GM10266 (cell line): ENCODE results near the gene IGSF9B.
A peak's percentile ranks its signal among the peaks of the same experiment; 100 is the strongest.
"Not testable (repeated sequence)": the region's sequence is repeated elsewhere in the genome, so short reads cannot be mapped to it uniquely, and the experiment has no call there.

Experiments
- DNase-seq: peaks from one replicate; pipeline ENCODE4 v3.0.0; 2012; ENCODE audit errors: extremely low spot score
- TF ChIP-seq, protein P1 (sequence below): IDR thresholded peaks from 2 replicates; pipeline ENCODE4 v1.5.1; 2012; ENCODE audit warnings: mild to moderate bottlenecking, low read depth; ENCODE audit not compliant: control insufficient read depth, insufficient read depth; ENCODE audit errors: missing control alignments

IGSF9B gene, protein sequence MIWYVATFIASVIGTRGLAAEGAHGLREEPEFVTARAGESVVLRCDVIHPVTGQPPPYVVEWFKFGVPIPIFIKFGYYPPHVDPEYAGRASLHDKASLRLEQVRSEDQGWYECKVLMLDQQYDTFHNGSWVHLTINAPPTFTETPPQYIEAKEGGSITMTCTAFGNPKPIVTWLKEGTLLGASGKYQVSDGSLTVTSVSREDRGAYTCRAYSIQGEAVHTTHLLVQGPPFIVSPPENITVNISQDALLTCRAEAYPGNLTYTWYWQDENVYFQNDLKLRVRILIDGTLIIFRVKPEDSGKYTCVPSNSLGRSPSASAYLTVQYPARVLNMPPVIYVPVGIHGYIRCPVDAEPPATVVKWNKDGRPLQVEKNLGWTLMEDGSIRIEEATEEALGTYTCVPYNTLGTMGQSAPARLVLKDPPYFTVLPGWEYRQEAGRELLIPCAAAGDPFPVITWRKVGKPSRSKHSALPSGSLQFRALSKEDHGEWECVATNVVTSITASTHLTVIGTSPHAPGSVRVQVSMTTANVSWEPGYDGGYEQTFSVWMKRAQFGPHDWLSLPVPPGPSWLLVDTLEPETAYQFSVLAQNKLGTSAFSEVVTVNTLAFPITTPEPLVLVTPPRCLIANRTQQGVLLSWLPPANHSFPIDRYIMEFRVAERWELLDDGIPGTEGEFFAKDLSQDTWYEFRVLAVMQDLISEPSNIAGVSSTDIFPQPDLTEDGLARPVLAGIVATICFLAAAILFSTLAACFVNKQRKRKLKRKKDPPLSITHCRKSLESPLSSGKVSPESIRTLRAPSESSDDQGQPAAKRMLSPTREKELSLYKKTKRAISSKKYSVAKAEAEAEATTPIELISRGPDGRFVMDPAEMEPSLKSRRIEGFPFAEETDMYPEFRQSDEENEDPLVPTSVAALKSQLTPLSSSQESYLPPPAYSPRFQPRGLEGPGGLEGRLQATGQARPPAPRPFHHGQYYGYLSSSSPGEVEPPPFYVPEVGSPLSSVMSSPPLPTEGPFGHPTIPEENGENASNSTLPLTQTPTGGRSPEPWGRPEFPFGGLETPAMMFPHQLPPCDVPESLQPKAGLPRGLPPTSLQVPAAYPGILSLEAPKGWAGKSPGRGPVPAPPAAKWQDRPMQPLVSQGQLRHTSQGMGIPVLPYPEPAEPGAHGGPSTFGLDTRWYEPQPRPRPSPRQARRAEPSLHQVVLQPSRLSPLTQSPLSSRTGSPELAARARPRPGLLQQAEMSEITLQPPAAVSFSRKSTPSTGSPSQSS (N-terminal part only)

DNA sequence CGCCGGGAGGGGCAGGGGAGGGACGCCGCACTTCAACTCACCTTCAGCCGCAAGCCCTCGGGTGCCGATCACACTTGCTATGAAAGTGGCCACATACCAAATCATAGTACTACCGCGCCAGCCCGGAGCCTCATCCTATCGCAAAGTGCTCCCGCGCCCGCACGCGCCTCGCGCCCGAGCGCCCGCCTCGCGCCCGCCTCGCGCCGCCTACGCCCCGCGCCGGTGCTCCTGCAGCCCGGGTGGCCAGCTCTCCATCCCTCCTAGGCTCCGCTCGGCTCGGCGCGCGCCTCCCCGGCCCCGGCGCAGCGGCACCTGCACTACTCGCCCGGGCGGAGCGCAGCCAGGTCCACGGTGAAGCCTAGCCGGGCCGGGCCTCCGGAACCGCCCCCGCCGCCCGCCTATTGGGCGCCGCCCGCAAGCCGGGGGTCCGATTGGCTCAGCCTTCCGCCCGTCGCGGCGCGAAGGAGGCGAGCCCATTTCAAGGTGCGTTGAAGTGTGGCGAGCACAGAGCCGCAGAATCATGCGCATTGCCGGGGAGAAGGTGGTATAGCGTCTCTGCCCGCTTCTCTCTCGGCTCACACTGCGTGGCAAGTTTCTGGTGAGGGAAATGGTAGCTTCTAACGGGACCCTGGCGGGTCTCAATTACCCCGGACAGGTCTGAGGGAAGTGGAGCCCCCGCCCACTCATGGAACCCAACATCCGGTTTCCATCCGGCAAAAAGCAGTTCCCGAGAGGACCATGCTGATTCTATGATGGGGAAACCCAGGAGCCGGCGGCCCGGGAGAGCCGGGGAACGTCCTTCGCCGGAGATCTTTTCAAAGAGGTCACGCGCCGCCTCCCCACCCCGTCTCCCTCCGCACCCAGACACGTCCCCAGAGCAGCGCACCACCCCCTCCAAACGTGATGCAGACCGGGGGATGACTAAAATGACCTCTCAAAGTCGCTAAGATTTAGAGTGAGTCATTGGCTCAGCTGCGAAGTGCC is at the start of gene IGSF9B:
IGSF9B (minus strand) TSS at position 319 of the 984 bp plus-strand sequence; CDS start at position 105, 214 bp downstream.
- DNase-seq: peak; percentile 99
- TF ChIP-seq, protein P1, sequence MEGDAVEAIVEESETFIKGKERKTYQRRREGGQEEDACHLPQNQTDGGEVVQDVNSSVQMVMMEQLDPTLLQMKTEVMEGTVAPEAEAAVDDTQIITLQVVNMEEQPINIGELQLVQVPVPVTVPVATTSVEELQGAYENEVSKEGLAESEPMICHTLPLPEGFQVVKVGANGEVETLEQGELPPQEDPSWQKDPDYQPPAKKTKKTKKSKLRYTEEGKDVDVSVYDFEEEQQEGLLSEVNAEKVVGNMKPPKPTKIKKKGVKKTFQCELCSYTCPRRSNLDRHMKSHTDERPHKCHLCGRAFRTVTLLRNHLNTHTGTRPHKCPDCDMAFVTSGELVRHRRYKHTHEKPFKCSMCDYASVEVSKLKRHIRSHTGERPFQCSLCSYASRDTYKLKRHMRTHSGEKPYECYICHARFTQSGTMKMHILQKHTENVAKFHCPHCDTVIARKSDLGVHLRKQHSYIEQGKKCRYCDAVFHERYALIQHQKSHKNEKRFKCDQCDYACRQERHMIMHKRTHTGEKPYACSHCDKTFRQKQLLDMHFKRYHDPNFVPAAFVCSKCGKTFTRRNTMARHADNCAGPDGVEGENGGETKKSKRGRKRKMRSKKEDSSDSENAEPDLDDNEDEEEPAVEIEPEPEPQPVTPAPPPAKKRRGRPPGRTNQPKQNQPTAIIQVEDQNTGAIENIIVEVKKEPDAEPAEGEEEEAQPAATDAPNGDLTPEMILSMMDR: no peak

DNA sequence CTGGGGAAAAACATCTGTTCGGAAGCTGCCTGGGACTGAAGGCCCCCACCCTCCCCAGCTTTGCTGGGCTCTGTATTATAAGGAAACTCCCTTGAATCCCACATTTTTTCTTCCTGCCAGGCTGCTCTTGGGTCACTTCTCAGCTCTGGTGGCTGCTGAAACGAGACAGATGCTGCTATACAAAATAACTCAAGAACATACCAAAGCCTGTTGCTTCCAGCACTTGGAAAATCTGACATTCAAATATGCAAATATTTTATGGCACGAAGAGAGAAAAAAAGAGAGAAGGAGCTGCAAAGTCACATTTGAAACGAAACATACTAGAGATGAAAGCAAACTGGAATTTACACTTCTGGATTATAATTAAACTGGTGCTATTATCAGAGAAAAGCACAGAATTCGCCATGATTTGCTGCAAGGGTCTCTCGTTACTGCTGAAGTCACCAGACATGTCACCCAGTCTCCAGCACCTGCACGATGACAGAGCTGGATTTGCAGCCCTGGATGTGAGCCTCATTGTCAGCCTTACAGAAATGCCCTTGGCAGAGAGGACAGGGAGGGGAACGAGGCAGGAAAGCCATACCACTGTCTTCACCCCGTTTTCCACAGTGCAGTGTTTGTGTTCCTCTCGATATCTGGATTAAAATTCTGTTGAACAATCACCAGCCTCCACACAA is 47.9 kb upstream of the IGSF9B start:
- DNase-seq: no peak
- TF ChIP-seq, protein P1: no peak

DNA sequence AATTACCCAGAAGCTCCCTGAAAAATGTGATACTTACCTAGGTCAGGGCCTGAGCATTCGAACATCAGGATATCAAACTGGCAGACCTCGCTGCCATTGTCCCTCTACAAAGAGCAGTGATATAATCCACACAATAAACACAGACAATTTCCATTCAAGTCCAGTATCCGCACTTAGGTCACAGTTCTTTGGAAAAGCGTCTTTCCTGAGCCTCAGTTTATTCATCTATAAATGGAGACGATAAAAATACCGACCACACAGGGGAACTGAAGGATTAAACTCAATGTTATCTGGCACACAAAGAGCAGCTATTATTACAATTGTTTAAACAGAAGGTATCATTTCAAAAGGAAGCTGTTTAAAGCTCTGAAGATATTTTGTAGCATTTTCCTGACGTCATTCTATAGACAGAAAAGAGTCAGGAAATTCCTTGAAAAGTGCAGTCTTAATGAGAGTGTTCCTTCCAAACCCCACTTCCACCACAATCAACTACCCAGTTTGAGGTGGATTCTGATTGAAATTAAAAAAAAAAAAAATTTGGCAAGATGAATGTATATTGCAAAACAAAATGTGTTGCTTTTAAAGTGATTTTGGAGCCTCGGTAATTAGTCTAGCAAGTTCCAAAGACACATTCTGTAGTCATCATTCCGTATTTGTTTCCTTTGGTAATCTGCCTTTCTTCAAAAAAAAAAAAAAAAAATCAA is 47.2 kb upstream of the IGSF9B start:
- DNase-seq: no peak
- TF ChIP-seq, protein P1: no peak

DNA sequence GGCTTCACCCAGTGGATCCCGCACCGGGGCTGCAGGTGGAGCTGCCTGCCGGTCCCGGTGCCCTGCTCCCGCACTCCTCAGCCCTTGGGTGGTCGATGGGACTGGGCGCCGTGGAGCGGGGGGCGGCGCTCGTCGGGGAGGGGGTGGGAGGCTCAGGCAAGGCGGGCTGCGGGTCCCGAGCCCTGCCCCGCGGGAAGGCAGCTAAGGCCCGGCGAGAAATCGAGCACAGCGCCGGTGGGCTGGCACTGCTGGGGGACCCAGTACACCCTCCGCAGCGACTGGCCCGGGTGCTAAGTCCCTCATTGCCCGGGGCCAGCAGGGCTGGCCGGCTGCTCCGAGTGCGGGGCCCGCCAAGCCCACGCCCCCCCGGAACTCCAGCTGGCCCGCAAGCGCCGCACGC is 46.1 kb upstream of the IGSF9B start:
- DNase-seq: not testable (repeated sequence)

DNA sequence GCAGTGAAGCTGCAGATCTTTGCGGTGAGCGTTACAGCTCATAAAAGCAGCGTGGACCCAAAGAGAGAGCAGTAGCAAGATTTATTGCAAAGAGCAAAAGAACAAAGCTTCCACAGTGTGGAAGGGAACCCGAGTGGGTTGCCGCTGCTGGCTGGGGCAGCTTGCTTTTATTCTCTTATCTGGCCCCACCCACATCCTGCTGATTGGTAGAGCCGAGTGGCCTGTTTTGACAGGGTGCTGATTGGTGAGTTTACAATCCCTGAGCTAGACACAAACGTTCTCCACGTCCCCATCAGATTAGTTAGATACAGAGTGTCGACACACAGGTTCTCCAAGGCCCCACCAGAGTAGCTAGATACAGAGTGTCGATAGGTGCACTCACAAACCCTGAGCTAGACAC is 45.6 kb upstream of the IGSF9B start:
- not testable (repeated sequence) for DNase-seq

DNA sequence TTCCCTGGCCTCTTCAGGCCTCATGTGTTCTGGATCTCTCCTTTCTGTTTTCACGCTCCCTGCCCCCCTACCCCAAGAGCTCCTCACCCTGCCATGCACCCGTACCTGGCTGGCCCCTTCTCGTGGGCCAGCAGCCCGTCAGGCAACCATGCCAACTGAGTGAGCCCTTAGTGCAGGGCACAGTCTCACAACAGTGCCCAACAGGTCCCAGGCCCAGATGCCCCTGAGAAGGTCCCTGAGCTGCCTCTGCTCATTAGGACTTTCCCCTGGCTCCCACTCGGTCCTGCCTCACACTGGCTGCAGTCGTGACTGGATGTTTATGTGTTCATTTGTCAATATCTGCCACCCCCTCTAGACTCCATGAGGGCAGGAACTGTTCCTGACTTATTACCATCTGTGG is 44.8 kb upstream of the IGSF9B start:
- TF ChIP-seq, protein P1: no peak
- no peak for DNase-seq

DNA sequence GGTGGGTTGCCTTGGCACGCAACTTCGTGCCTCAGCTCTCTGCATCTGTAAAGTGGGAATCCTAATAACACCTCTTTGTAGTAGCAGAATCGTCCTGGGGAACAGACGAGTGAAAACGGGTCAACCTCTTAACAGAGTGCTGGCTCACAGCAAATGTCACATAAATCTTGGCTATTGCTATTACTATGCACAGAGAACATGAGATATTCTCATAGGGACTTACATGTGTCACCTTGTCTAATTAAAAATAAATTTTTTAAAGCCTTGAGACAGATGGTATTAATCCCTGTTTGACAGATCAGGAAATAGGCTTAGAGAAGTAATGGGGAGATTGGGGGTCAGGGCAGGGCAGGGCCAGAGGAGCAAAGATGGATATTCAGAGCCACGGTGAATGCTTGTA is 44.3 kb upstream of the IGSF9B start:
- TF ChIP-seq, protein P1: no peak
- no peak for DNase-seq
